ENCODE measurements around the gene CPXM1.

Gene CPXM1

GRCh38 chr20:2820896-2821869 lies 20.8 kb upstream of the CPXM1 start:
- Histone ChIP-seq H3K9ac (ENCODE audit: low read length) (no peak overlapping the region), H3K9me3 (ENCODE audit: control insufficient read depth, insufficient read depth, low read depth, low read length) (no peaks in the 10 kb centered on the region), H3K27ac (ENCODE audit: low read depth, low read length) (no peak overlapping the region), H3K27me3 (ENCODE audit: control insufficient read depth, insufficient read depth, low read length) (peaks cover 51% of the 10 kb centered on the region), H3K4me3 (ENCODE audit: low read depth, low read length) (peak overlapping the region; percentile 29), H3K36me3 (ENCODE audit: control insufficient read depth, insufficient read depth, low read length) (no peaks in the 10 kb centered on the region), H3K4me1 (ENCODE audit: control insufficient read depth, insufficient read depth, low read length) (peaks cover 15% of the 10 kb centered on the region)

- H3K27me3 ChIP-seq (ENCODE audit: control insufficient read depth, insufficient read depth, low read length): peaks cover 47% of the 10 kb centered on the region
- H3K4me1 ChIP-seq (ENCODE audit: control insufficient read depth, insufficient read depth, low read length): peaks cover 15% of the 10 kb centered on the region
- H3K27ac ChIP-seq (ENCODE audit: low read depth, low read length): no peak overlapping the region
- H3K9me3 ChIP-seq (ENCODE audit: control insufficient read depth, insufficient read depth, low read depth, low read length): no peaks in the 10 kb centered on the region
- no peak overlapping the region for H3K9ac ChIP-seq (ENCODE audit: low read length)
- H3K4me3 ChIP-seq (ENCODE audit: low read depth, low read length): peak overlapping the region; percentile 29
- no peaks in the 10 kb centered on the region for H3K36me3 ChIP-seq (ENCODE audit: control insufficient read depth, insufficient read depth, low read length)
Measured at GRCh38 chr20:2820084-2820895, 19.9 kb upstream of the CPXM1 start.

- no peak overlapping the region for H3K4me3 ChIP-seq (ENCODE audit: low read depth, low read length)
- H3K36me3 ChIP-seq (ENCODE audit: control insufficient read depth, insufficient read depth, low read length): no peaks in the 10 kb centered on the region
- no peak overlapping the region for H3K9ac ChIP-seq (ENCODE audit: low read length)
- H3K4me1 ChIP-seq (ENCODE audit: control insufficient read depth, insufficient read depth, low read length): peaks cover 21% of the 10 kb centered on the region
- no peak overlapping the region for H3K27ac ChIP-seq (ENCODE audit: low read depth, low read length)
- peaks cover 47% of the 10 kb centered on the region for H3K27me3 ChIP-seq (ENCODE audit: control insufficient read depth, insufficient read depth, low read length)
- no peaks in the 10 kb centered on the region for H3K9me3 ChIP-seq (ENCODE audit: control insufficient read depth, insufficient read depth, low read depth, low read length)
Measured at GRCh38 chr20:2817891-2818595, 17.6 kb upstream of the CPXM1 start.

GRCh38 chr20:2817341-2817726 lies 16.9 kb upstream of the CPXM1 start:
- no peak overlapping the region for H3K9ac ChIP-seq (ENCODE audit: low read length)
- peaks cover 21% of the 10 kb centered on the region for H3K4me1 ChIP-seq (ENCODE audit: control insufficient read depth, insufficient read depth, low read length)
- H3K27ac ChIP-seq (ENCODE audit: low read depth, low read length): no peak overlapping the region
- no peaks in the 10 kb centered on the region for H3K36me3 ChIP-seq (ENCODE audit: control insufficient read depth, insufficient read depth, low read length)
- peaks cover 2% of the 10 kb centered on the region for H3K9me3 ChIP-seq (ENCODE audit: control insufficient read depth, insufficient read depth, low read depth, low read length)
- H3K4me3 ChIP-seq (ENCODE audit: low read depth, low read length): no peak overlapping the region
- peaks cover 46% of the 10 kb centered on the region for H3K27me3 ChIP-seq (ENCODE audit: control insufficient read depth, insufficient read depth, low read length)

- no peaks in the 10 kb centered on the region for H3K36me3 ChIP-seq (ENCODE audit: control insufficient read depth, insufficient read depth, low read length)
- peaks cover 6% of the 10 kb centered on the region for H3K9me3 ChIP-seq (ENCODE audit: control insufficient read depth, insufficient read depth, low read depth, low read length)
- no peak overlapping the region for H3K27ac ChIP-seq (ENCODE audit: low read depth, low read length)
- H3K4me1 ChIP-seq (ENCODE audit: control insufficient read depth, insufficient read depth, low read length): peaks cover 21% of the 10 kb centered on the region
- H3K27me3 ChIP-seq (ENCODE audit: control insufficient read depth, insufficient read depth, low read length): peaks cover 40% of the 10 kb centered on the region
- H3K4me3 ChIP-seq (ENCODE audit: low read depth, low read length): no peak overlapping the region
- no peak overlapping the region for H3K9ac ChIP-seq (ENCODE audit: low read length)
Measured at GRCh38 chr20:2816583-2817340, 16.3 kb upstream of the CPXM1 start.

- no peaks in the 10 kb centered on the region for H3K36me3 ChIP-seq (ENCODE audit: control insufficient read depth, insufficient read depth, low read length)
- peaks cover 20% of the 10 kb centered on the region for H3K4me1 ChIP-seq (ENCODE audit: control insufficient read depth, insufficient read depth, low read length)
- no peak within 1 kb of the TSS for H3K27ac ChIP-seq (ENCODE audit: low read depth, low read length)
- peaks cover 6% of the 10 kb centered on the region for H3K9me3 ChIP-seq (ENCODE audit: control insufficient read depth, insufficient read depth, low read depth, low read length)
- H3K4me3 ChIP-seq (ENCODE audit: low read depth, low read length): no peak within 1 kb of the TSS
- no peak within 1 kb of the TSS for H3K9ac ChIP-seq (ENCODE audit: low read length)
- peaks cover 33% of the 10 kb centered on the region for H3K27me3 ChIP-seq (ENCODE audit: control insufficient read depth, insufficient read depth, low read length)
Measured at GRCh38 chr20:2816030-2816582, 15.7 kb upstream of the CPXM1 start, which contains the start of gene TMEM239. Gene TMEM239, plus strand, starts transcription at chr20:2816364. Its CDS starts 191 bp downstream, at chr20:2816555.

GRCh38 chr20:2815242-2815900 lies 14.9 kb upstream of the CPXM1 start:
- peaks cover 26% of the 10 kb centered on the region for H3K27me3 ChIP-seq (ENCODE audit: control insufficient read depth, insufficient read depth, low read length)

GRCh38 chr20:2814587-2815051 lies 14.2 kb upstream of the CPXM1 start, which contains the start of gene C20orf141:
Gene C20orf141, plus strand, starts transcription at chr20:2814987. Its CDS starts 198 bp downstream, at chr20:2815185.
- Histone ChIP-seq H3K27me3 (ENCODE audit: control insufficient read depth, insufficient read depth, low read length) (peaks cover 19% of the 10 kb centered on the region), H3K9ac (ENCODE audit: low read length) (no peak within 1 kb of the TSS), H3K4me1 (ENCODE audit: control insufficient read depth, insufficient read depth, low read length) (peaks cover 5% of the 10 kb centered on the region; the same call in 1 of the 2 replicates), H3K9me3 (ENCODE audit: control insufficient read depth, insufficient read depth, low read depth, low read length) (peaks cover 6% of the 10 kb centered on the region), H3K27ac (ENCODE audit: low read depth, low read length) (no peak within 1 kb of the TSS), H3K4me3 (ENCODE audit: low read depth, low read length) (no peak within 1 kb of the TSS), H3K36me3 (ENCODE audit: control insufficient read depth, insufficient read depth, low read length) (no peaks in the 10 kb centered on the region)

More at GRCh38 chr20:2815242-2815900, 14.9 kb upstream of the CPXM1 start:
- H3K36me3 ChIP-seq (ENCODE audit: control insufficient read depth, insufficient read depth, low read length): no peaks in the 10 kb centered on the region
- no peak overlapping the region for H3K9ac ChIP-seq (ENCODE audit: low read length)
- no peak overlapping the region for H3K27ac ChIP-seq (ENCODE audit: low read depth, low read length)
- peaks cover 12% of the 10 kb centered on the region for H3K4me1 ChIP-seq (ENCODE audit: control insufficient read depth, insufficient read depth, low read length)
- H3K9me3 ChIP-seq (ENCODE audit: control insufficient read depth, insufficient read depth, low read depth, low read length): peaks cover 6% of the 10 kb centered on the region
- no peak overlapping the region for H3K4me3 ChIP-seq (ENCODE audit: low read depth, low read length)

GRCh38 chr20:2814076-2814475 lies 13.6 kb upstream of the CPXM1 start:
- peaks cover 6% of the 10 kb centered on the region for H3K9me3 ChIP-seq (ENCODE audit: control insufficient read depth, insufficient read depth, low read depth, low read length)
- peaks cover 13% of the 10 kb centered on the region for H3K27me3 ChIP-seq (ENCODE audit: control insufficient read depth, insufficient read depth, low read length)
- peaks cover 5% of the 10 kb centered on the region; the same call in 1 of the 2 replicates for H3K4me1 ChIP-seq (ENCODE audit: control insufficient read depth, insufficient read depth, low read length)
- no peak overlapping the region for H3K9ac ChIP-seq (ENCODE audit: low read length)
- no peaks in the 10 kb centered on the region for H3K36me3 ChIP-seq (ENCODE audit: control insufficient read depth, insufficient read depth, low read length)
- no peak overlapping the region for H3K4me3 ChIP-seq (ENCODE audit: low read depth, low read length)
- H3K27ac ChIP-seq (ENCODE audit: low read depth, low read length): no peak overlapping the region
